ENCODE data around the gene SASH1.
"Not testable (repeated sequence)": the region's sequence is repeated elsewhere in the genome, so short reads cannot be mapped to it uniquely, and the experiment has no call there.

SASH1 gene

DNA sequence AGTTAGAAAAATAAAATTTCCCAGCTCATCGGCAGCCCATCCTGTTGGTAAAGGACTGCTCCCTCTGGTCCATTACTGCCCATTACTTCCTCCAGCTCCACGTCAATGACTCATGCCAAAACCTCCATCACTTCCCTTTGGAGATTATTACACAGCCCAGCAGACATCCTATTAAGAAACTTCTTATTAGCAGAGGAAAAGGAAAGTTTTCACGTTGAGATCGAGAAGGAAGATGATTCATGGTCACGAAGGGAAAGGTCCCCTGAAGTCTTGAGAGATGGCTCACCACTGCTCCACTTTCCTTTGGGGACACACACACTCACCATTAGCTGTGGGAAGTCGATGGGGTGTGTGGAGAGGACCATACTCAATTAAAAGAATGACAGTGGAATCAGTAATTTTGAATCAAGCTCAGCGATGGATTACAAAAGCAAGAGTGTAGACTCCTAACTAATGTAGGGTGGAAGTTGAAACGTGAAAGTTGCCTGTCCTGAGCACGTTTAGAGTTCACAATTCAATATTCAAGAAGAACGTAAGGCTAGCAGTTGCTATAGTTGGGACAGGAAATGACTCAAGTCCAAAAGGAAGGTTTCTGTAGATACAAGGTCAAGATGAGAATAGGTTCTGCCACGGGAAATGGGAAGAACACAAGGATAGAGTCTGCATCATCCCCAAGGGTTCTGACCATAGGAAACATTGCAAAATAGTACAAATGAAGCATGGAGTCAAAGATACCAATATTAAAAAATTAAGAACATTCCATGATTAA is 21.6 kb downstream of the SASH1 start:
- FAIRE-seq (no peak), DNase-seq (ENCODE audit: insufficient read length, low spot score) (no peak)

DNA sequence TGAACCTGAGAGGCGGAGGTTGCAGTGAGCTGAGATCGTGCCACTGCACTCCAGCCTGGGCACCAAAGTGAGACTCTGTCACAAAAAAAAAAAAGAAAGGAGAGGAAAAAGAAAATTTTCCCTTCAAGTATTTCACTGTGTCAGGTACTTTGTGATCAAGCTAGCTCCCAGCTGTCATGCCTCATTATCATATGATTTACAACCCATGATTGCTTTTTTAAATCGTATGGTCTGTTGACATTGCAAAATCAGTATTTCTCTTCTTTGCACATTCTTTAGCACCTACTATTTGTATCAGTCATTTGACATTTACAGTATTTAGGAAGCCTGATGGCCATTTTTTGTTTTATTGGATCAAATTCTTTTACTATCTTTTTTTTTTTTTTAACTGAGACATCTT is 22.4 kb downstream of the SASH1 start:
- FAIRE-seq: no peak
- no peak for DNase-seq (ENCODE audit: insufficient read length, low spot score)

DNA sequence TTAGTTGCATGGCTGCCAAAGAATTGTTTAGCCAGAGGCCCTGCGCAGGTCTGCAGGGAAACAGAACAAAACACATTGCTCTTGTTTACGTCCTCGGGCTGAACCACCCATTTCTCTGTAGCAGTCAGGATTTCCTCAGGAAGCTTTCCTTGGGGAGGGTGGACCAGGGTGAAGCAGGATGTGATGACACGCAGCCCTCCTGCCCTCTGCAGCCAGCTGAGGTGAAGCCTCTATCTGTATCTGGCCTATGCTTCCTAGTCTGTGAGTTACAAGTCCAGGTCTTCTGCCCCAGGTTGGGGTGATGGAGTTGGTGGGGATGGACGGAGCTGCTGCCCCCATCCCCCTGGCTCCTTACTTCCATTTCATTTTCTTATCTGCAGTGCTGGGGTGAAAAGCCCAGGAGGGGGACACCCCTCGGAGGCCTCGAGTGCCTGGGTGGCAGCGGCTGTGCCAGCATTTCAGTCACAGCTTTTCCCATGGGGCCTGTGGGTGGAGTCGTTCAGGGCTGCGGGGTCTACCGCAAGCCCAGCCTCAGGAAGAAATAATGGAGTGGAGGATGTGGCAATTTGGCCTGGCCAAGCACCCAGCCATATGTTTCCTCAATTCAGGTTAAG is 24.9 kb downstream of the SASH1 start:
- DNase-seq (ENCODE audit: insufficient read length, low spot score) (no peak), FAIRE-seq (no peak)

DNA sequence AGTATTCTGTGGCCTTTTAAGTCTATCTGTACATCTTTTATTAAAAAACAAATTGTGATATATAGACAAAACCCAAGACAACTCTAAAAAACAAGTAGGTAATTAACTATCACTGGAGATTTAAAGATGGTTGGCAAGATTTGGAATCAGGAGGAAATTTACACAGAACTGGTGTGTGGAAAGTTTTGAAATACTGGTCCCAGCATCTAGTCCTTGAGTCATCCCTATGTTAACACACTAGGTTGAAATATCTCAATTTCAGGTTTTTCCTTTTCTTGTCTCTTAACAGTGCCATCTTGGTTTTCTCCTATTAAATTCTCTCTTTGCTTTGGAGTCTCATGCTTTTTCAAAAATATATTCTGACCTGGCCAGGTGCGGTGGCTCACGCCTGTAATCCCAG is 27.5 kb downstream of the SASH1 start:
- DNase-seq (ENCODE audit: insufficient read length, low spot score) (no peak), FAIRE-seq (no peak)

DNA sequence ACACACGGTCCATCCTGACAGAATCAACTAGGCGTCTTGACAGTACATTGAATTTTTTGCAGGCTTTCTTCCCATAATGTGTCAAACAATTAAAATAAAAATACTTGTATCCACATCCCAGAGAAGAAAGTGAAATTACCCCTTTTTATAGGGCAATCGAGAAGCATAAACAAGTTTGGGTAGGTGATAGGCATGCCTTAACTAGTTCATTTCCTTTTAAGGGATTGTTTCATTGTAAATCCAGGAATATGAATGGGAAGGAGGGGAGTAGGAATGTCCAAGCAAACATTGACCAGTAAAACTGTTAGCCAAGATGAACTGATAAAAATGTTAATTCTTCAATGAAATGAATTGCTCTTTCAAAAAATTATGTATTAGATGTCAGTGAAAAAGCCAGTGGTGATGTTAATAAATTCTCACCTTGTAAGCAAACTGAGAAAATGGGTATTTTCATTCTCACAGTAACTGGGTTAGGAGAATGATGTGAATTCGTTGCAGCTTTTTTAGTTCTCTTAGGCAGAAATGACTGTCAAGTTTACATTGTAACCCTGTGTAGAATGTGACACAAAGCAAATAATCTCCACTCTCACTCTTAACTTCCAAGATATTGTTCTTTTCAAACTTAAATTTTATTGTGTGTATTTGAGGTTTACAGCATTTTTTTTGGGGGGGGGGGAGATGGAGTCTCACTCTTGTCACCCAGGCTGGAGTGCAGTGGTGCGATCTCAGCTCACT is 31.6 kb downstream of the SASH1 start:
- DNase-seq (ENCODE audit: insufficient read length, low spot score) (no peak), FAIRE-seq (no peak)

DNA sequence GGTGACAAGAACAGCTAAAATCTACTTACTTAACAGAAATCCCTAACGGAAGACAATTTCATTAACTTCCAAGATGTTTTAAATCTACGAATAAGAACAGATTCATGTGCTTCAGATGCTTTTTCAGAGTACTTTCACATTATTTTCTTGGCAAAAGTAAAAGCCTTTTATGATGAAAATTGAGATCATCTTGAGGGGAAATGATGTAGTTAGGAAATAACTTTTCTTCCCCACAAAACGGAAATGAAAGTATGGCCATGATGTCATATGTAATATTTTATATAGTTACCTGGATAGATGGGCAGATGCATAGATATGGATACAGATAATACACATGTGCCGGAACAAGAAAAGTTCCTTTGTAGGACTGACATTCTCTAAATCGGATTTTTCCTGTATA is 32.8 kb downstream of the SASH1 start:
- no peak for FAIRE-seq
- no peak for DNase-seq (ENCODE audit: insufficient read length, low spot score)

DNA sequence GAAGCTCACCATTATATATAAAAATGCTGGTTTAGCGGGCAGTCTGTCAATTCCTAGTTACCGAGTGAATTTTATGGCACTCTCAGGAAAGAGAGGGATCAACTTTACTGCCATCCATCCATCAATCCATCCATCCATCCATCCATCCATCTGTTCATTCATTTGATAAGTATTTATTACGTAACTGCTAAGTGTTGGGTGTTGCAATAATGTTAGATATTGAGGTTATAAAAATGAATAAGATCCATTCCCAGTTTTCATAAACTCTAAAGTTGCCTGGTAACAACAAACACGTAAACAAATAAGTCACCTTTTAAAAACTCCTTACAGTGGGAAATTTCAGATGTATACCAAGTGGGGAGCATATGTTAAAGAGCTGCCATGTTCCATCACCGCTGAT is 36.8 kb downstream of the SASH1 start:
- FAIRE-seq: no peak

DNA sequence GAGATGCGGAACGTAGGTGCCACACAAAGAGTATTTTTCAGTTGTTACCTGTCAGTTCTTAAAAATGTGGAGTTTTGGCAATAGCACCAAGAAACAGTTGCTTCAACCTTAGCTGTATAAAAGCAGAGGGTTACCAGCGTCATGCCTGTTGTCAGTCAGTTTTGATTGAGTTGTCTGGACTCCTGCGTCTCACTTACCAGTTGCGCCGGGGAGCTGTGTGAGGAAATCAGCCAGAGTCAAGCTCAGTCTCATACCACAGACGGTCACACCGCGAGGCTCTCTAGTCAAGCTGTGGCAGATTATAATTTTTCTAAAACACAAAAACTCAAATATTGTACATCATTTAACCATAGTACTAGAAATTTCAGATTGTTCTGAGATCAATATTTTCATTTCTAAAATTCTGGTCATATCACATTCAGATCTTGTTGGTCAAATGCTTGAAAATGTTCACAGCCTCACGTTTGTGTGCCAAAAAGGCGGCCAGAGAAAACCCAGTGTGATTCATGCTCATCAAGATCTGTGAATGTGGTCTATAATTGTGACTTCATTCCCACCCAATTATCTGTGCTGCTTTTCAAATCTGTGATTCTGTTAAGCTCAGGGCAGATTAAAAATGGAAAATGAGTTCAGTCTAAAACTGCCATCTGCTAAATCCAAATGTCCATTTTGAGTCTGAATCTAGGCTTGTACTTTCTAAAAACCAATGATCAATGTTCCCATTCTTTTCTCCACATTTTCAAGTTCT is 37.5 kb downstream of the SASH1 start:
- no peak for DNase-seq (ENCODE audit: insufficient read length, low spot score)
- FAIRE-seq: no peak

More for the DNA sequence above, 36.8 kb downstream of the SASH1 start:
- no peak for DNase-seq (ENCODE audit: insufficient read length, low spot score)

DNA sequence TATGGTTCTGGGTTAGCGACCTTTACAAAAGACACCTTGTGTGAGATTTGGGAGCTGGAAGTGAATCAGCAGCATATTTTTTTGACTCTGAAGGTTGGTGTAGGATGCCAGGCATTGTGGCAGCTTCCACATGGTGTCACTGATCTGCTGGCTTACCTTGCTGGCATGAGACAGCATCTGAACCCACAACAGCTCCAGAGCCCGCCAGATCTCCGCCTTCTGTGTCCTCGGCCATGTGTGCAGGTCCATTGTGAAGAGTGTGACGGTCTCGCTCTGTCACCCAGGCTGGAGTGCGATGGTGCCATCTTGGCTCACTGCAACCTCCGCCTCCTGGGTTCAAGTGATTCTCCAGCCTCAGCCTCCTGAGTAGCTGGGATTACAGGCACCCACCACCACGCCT is 39.4 kb downstream of the SASH1 start:
- not testable (repeated sequence) for DNase-seq (ENCODE audit: insufficient read length, low spot score); FAIRE-seq

DNA sequence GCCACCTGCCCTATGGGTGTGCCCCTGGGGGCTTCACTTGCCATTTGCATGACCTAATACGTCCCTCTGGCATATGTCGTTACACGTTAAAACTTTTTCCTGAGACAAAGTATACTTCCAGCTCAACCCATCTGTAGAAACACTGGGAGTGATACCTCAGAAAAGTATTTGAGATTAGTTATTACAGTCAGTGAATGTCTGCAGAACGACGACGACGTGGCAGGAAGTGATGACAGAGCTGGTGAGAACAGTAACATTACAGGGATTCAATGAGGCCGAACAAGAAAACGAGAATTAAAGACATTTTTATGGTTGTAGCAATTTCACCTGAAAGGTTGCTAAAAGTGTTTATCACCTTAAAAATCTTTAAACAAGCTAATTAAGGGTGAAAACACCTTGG is 40.2 kb downstream of the SASH1 start:
- no peak for DNase-seq (ENCODE audit: insufficient read length, low spot score)
- no peak for FAIRE-seq

DNA sequence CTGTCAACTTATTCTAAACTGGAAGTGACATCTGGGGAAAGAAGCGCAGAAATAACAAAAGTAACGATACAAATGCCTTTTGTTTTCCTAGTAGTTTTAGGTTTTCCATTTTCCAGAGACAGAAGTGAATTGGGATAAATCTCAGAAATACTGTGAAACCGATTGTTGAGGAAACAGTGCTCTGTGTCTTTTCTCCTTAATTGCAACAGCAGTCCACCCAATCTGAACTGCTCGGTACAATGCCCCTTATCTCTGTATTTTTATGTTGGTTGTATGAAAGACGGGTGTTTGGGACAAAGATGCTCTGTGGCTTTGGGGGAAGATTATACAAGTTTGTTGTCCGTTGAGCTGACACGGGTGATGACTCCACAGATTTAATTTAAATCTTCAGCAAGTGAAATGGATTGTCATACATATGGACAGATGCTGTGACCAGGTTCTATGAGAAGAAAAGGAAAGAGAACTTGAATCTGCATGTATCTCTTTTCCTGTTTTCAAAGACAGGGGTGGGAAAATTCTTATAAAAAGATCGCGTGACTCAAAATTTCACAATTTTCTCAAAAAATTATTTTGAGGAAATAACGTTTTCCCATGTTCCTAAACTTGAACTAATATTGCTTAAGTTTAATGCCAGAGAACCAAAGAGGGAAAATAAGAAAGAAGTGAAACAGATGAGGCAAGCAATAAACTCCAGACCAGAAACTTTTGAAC is 41.2 kb downstream of the SASH1 start:
- no peak for FAIRE-seq
- DNase-seq (ENCODE audit: insufficient read length, low spot score): no peak

DNA sequence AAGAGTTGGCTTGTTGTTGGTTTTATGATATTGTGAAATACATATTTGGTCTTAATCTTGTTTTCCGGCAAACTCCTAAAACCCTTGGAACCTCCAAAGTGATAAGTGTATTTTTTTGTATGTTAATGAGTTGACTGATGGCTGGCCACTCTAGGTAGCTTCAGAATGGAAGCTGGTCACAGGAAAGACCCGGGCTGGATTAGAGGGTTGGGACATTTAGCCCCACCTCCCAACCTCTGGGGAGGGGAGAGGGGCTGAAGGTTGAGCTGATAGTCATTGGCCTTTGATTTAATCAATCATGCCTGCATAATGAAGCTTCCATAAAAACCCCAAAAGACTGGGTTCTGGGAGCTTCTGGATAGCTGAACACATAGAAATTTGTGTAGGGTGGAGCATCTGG is 42.7 kb downstream of the SASH1 start:
- DNase-seq (ENCODE audit: insufficient read length, low spot score): no peak
- no peak for FAIRE-seq

DNA sequence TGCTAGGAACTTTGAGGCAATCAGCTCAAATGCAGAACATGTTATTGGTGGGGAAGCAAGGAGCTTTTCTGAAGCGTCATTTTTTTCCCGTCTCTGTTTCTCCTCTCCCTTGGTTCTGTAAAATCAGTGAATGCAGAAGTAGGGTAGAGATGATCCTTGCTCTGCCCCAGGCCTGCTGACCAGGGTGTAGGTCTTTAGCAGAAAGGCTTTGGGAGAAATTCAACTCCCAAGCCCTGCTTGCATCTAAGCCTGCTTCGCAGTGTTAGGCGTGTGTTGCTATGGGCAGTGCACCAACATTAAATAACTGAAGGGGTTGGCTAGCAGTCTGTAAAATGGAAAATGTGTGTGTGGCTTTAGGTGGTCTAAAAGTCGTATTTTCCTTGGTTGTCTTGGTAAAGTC is 45.9 kb downstream of the SASH1 start:
- no peak for FAIRE-seq
- DNase-seq (ENCODE audit: insufficient read length, low spot score): no peak

DNA sequence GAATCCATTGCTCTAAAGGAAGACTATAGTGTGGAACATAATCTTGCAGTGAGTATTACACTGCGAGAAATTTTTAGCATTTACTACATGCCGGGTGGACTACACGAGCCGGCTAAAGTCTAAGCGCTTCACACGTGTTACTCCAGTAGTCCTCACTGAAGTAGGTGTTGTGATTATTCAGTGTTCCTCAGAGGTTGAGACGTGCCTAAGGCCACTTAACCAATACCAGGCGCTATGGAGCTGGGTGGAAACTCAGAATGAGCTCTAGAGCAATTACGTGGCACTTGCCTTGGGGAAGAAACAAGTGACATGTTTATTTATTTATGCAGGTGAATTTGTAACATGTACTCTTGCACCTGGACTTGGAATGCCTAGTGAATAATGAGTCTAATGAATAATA is 46.4 kb downstream of the SASH1 start:
- no peak for FAIRE-seq
- DNase-seq (ENCODE audit: insufficient read length, low spot score): no peak

DNA sequence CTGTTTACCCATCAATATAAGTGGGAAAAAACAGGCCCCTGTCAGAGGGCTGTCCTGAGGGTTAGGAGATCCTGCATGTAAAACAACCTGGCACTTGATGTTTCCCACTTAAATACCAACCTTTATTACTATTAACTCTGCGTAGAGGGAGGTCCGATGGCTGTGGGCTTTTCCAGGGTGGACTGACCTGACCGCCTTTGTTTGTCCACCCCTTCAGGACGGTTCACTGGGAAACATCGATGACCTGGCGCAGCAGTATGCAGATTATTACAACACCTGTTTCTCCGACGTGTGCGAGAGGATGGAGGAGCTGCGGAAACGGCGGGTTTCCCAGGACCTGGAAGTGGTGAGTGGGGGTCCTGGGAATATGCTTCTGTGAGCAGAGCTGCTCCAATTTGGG is 47.3 kb downstream of the SASH1 start:
- FAIRE-seq (no peak), DNase-seq (ENCODE audit: insufficient read length, low spot score) (no peak)

DNA sequence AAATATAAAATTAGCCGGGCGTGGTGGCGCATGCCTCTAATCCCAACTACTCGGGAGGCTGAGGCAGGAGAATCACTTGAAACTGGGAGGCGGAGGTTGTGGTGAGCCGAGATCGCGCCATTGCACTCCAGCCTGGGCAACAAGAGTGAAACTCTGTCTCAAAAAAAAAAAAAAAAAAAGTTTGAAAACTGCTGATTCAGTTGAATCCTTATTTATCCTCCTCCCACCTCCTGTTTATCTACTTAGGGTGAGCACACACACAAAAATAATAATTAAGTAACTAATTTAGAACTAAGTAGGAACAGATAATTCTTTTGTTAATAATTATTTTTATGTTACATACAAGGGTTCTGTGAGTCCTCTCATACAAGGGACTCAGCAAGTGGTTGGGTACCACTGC is 49.5 kb downstream of the SASH1 start:
- FAIRE-seq; DNase-seq (ENCODE audit: insufficient read length, low spot score): not testable (repeated sequence)

DNA sequence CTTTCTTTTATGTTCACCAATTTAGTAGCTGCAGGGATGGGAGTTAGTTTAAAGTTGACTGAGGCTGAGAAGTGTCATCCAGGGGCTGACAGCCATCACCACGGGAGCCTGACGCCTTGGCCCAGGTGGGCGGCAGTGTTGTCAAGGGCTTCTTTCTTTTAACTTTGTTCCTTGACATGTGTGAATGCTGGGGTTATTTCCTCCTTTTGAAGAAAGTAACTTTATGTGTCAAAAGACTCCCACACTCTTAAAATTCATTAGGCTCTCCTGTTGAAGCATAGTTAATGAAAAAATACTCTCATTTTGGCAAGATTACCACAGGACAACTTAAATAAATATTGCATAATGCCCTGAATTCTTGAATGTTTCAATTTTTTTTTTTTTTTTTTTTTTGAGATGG is 50.0 kb downstream of the SASH1 start:
- no peak for FAIRE-seq

DNA sequence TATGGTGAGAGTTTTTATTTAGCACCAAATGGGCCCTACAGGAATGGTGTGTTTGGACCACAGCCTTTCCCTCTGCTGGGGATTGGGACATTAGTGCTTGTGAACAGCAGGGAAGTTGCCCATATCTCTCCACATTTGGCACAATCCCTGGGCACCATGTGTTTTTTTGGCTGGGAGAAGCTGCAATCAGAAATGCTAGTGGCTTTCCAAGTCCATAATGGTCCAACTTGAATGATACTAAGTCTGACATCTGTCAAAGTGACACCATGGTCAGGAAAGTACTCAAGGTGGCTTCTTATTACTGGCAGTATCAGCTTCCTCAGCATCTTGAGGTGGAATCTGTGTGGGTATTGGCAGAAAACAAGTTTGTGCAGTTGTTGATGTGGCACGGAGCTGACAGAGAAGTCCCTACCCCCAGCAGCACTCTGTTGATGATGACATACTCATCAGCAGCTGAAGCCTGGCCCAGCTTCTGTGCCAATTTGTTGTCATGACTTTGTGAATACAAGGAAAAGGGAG is 53.0 kb downstream of the SASH1 start:
- DNase-seq (ENCODE audit: insufficient read length, low spot score): no peak
- FAIRE-seq: no peak

More for the DNA sequence above, 50.0 kb downstream of the SASH1 start:
- DNase-seq (ENCODE audit: insufficient read length, low spot score): no peak

DNA sequence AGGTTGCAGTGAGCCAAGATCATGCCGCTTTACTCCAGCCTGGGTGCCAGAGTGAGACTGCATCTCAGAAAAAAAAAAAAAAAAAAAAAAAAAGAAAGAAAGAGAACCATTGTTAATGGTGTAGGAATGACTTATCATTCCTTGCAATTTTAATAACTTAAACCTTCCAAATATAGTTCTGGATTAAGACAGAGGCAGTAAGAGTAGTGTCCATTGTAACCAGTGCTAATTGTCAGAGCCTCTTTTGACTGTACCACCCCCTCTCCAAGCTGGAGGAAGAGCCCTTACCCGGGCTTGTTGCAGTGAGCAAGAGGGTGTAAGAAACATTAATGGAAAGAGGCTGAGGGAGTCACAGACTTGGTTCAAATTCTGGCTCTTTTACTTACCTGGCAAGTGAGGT is 53.8 kb downstream of the SASH1 start:
- FAIRE-seq (no peak), DNase-seq (ENCODE audit: insufficient read length, low spot score) (no peak)

DNA sequence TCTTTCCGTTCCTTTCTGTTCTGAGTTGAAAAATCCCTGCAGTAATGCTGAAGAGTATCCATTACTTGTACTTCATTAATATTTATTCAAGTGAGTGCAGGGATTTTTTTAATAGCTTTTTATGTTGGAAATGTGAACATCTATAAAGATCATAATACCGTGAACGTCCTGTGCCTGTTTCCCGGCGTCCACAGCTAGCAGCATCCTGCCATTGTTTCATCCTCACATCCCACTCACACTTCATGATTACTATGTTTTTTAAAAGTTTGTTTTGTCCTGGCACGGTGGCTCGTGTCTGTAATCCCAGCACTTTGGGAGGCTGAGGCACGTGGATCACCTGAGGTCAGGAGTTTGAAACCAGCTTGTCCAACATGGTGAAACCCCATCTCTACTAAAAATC is 54.3 kb downstream of the SASH1 start:
- DNase-seq (ENCODE audit: insufficient read length, low spot score) (no peak), FAIRE-seq (no peak)
